HUES48 (cell line): ENCODE measurements around the gene UBE2O.

Experiments used
- H3K27ac ChIP-seq: one replicate; pipeline ENCODE4 v1.7.0; 2013; ENCODE audit warnings: low read depth, low read length, inconsistent platforms
- H3K27me3 ChIP-seq: 2 replicates; pipeline ENCODE4 v1.6.1; 2013; ENCODE audit warnings: mild to moderate bottlenecking, low read length; ENCODE audit not compliant: control insufficient read depth, insufficient read depth
- H3K36me3 ChIP-seq: 2 replicates; pipeline ENCODE4 v1.6.1; 2013; ENCODE audit warnings: low read length; ENCODE audit not compliant: control insufficient read depth, insufficient read depth
- H3K4me1 ChIP-seq: 2 replicates; pipeline ENCODE4 v1.6.1; 2013; ENCODE audit warnings: mild to moderate bottlenecking, low read length; ENCODE audit not compliant: control insufficient read depth, insufficient read depth
- H3K4me3 ChIP-seq: 2 replicates; pipeline ENCODE4 v1.5.1; 2013; ENCODE audit warnings: mild to moderate bottlenecking, low read depth, low read length
- H3K9ac ChIP-seq: 2 replicates; pipeline ENCODE4 v1.6.1; 2013; ENCODE audit warnings: mild to moderate bottlenecking, low read depth, low read length, moderate library complexity
- H3K9me3 ChIP-seq: 2 replicates; pipeline ENCODE4 v1.6.1; 2013; ENCODE audit warnings: low read length; ENCODE audit not compliant: control insufficient read depth, insufficient read depth

The UBE2O gene

GRCh38 chr17:76398523-76399174, 54.3 kb downstream of the UBE2O start:
- H3K4me1 ChIP-seq = no peaks in the 10 kb centered on the region
- H3K27me3 ChIP-seq = no peaks in the 10 kb centered on the region
- no peak overlapping the region for H3K4me3 ChIP-seq
- no peak overlapping the region for H3K27ac ChIP-seq
- H3K9ac ChIP-seq = no peak overlapping the region
- H3K9me3 ChIP-seq = no peaks in the 10 kb centered on the region
- H3K36me3 ChIP-seq = peaks cover 92% of the 10 kb centered on the region

- Histone ChIP-seq H3K36me3 (peaks cover 89% of the 10 kb centered on the region), H3K27ac (no peak overlapping the region), H3K4me1 (no peaks in the 10 kb centered on the region), H3K9ac (no peak overlapping the region), H3K27me3 (no peaks in the 10 kb centered on the region), H3K9me3 (no peaks in the 10 kb centered on the region), H3K4me3 (no peak overlapping the region)
Measured at GRCh38 chr17:76397687-76398522, 55.0 kb downstream of the UBE2O start.

- Histone ChIP-seq H3K4me1 (no peaks in the 10 kb centered on the region), H3K9ac (no peak overlapping the region), H3K27me3 (no peaks in the 10 kb centered on the region), H3K36me3 (peaks cover 89% of the 10 kb centered on the region), H3K27ac (no peak overlapping the region), H3K4me3 (no peak overlapping the region), H3K9me3 (no peaks in the 10 kb centered on the region)
Measured at GRCh38 chr17:76397184-76397583, 55.8 kb downstream of the UBE2O start.

- no peaks in the 10 kb centered on the region for H3K27me3 ChIP-seq
- H3K36me3 ChIP-seq = peaks cover 91% of the 10 kb centered on the region
- H3K9ac ChIP-seq = no peak overlapping the region
- H3K4me3 ChIP-seq = no peak overlapping the region
- H3K4me1 ChIP-seq = no peaks in the 10 kb centered on the region
- no peaks in the 10 kb centered on the region for H3K9me3 ChIP-seq
- H3K27ac ChIP-seq = no peak overlapping the region
Measured at GRCh38 chr17:76395980-76396379, 57.0 kb downstream of the UBE2O start.

- no peak overlapping the region for H3K4me3 ChIP-seq
- H3K27ac ChIP-seq = no peak overlapping the region
- peaks cover 82% of the 10 kb centered on the region for H3K36me3 ChIP-seq
- peaks cover 11% of the 10 kb centered on the region for H3K4me1 ChIP-seq
- no peaks in the 10 kb centered on the region for H3K9me3 ChIP-seq
- H3K9ac ChIP-seq = no peak overlapping the region
- H3K27me3 ChIP-seq = no peaks in the 10 kb centered on the region
Measured at GRCh38 chr17:76394166-76394565, 58.8 kb downstream of the UBE2O start.

- Histone ChIP-seq H3K27me3 (peaks cover 6% of the 10 kb centered on the region; the same call in 1 of the 2 replicates), H3K36me3 (peaks cover 53% of the 10 kb centered on the region), H3K9ac (no peak overlapping the region), H3K4me1 (peaks cover 15% of the 10 kb centered on the region), H3K9me3 (no peaks in the 10 kb centered on the region), H3K4me3 (no peak overlapping the region), H3K27ac (no peak overlapping the region)
Measured at GRCh38 chr17:76391200-76391715, 61.7 kb downstream of the UBE2O start.

GRCh38 chr17:76390003-76390421, 62.9 kb downstream of the UBE2O start:
- H3K4me1 ChIP-seq = peaks cover 15% of the 10 kb centered on the region
- H3K27me3 ChIP-seq = peaks cover 19% of the 10 kb centered on the region
- H3K9ac ChIP-seq = no peak overlapping the region
- peaks cover 43% of the 10 kb centered on the region for H3K36me3 ChIP-seq
- peak overlapping the region; percentile 21 for H3K27ac ChIP-seq
- no peaks in the 10 kb centered on the region for H3K9me3 ChIP-seq
- no peak overlapping the region for H3K4me3 ChIP-seq

- Histone ChIP-seq H3K9ac (no peak overlapping the region), H3K4me3 (no peak overlapping the region), H3K4me1 (peaks cover 15% of the 10 kb centered on the region), H3K9me3 (no peaks in the 10 kb centered on the region), H3K27me3 (peaks cover 26% of the 10 kb centered on the region), H3K27ac (peak overlapping the region; percentile 21), H3K36me3 (peaks cover 38% of the 10 kb centered on the region)
Measured at GRCh38 chr17:76388966-76389888, 63.7 kb downstream of the UBE2O start.

- Histone ChIP-seq H3K9me3 (no peaks in the 10 kb centered on the region), H3K4me1 (peaks cover 19% of the 10 kb centered on the region), H3K27ac (no peak overlapping the region), H3K27me3 (peaks cover 47% of the 10 kb centered on the region), H3K4me3 (no peak overlapping the region), H3K36me3 (peaks cover 21% of the 10 kb centered on the region), H3K9ac (no peak overlapping the region)
Measured at GRCh38 chr17:76386966-76387765, 65.8 kb downstream of the UBE2O start.
